ENCODE measurements around the gene ZSWIM4. TPM values are rescaled to one million over a fixed set of nuclear protein-coding genes. Genes with fewer than 3 reads are reported as not detected.
A peak's percentile ranks its signal among the peaks of the same experiment; 100 is the strongest.

Gene ZSWIM4
- total RNA-seq, 1 donor, result 12.1 TPM

- DNase-seq (ENCODE audit: low read depth), result no peak
- TF ChIP-seq CTCF (IDR thresholded peaks at IDR 0.05; ENCODE audit: insufficient read depth, low read depth, low read length), result no peak
- no peak overlapping the region for H3K4me3 ChIP-seq (ENCODE audit: low read depth, low read length)
These were observed 48.9 kb downstream of the ZSWIM4 start for GRCh38 chr19:13844130-13844631.

- no peak for TF ChIP-seq CTCF (IDR thresholded peaks at IDR 0.05; ENCODE audit: insufficient read depth, low read depth, low read length)
- DNase-seq (ENCODE audit: low read depth), result peak; percentile 97
- peak overlapping the region; percentile 62 for H3K4me3 ChIP-seq (ENCODE audit: low read depth, low read length)
These were observed 51.5 kb downstream of the ZSWIM4 start for GRCh38 chr19:13846557-13847406.

GRCh38 chr19:13847407-13848339, 52.4 kb downstream of the ZSWIM4 start:
- no peak for TF ChIP-seq CTCF (IDR thresholded peaks at IDR 0.05; ENCODE audit: insufficient read depth, low read depth, low read length)

GRCh38 chr19:13848340-13848677, 53.1 kb downstream of the ZSWIM4 start:
- no peak for DNase-seq (ENCODE audit: low read depth)

More at GRCh38 chr19:13847407-13848339, 52.4 kb downstream of the ZSWIM4 start:
- H3K4me3 ChIP-seq (ENCODE audit: low read depth, low read length), result peak overlapping the region; percentile 62
- DNase-seq (ENCODE audit: low read depth), result peak; percentile 97

GRCh38 chr19:13848798-13849676, 53.8 kb downstream of the ZSWIM4 start:
- H3K4me3 ChIP-seq (ENCODE audit: low read depth, low read length), result no peak overlapping the region
- DNase-seq (ENCODE audit: low read depth), result no peak
- TF ChIP-seq CTCF (IDR thresholded peaks at IDR 0.05; ENCODE audit: insufficient read depth, low read depth, low read length), result no peak

More at GRCh38 chr19:13848340-13848677, 53.1 kb downstream of the ZSWIM4 start:
- H3K4me3 ChIP-seq (ENCODE audit: low read depth, low read length), result no peak overlapping the region
- TF ChIP-seq CTCF (IDR thresholded peaks at IDR 0.05; ENCODE audit: insufficient read depth, low read depth, low read length), result no peak
